CD4-positive, alpha-beta T cell treated with Interleukin-17A for 4 hours (primary cell): ENCODE results near the gene NADSYN1.
A peak's percentile ranks its signal among the peaks of the same experiment; 100 is the strongest.

ENCODE experiments used
- DNase-seq: peaks from one replicate; pipeline ENCODE4 v3.0.0-alpha.2; 2020; ENCODE audit warnings: mixed read lengths

The NADSYN1 gene

DNA sequence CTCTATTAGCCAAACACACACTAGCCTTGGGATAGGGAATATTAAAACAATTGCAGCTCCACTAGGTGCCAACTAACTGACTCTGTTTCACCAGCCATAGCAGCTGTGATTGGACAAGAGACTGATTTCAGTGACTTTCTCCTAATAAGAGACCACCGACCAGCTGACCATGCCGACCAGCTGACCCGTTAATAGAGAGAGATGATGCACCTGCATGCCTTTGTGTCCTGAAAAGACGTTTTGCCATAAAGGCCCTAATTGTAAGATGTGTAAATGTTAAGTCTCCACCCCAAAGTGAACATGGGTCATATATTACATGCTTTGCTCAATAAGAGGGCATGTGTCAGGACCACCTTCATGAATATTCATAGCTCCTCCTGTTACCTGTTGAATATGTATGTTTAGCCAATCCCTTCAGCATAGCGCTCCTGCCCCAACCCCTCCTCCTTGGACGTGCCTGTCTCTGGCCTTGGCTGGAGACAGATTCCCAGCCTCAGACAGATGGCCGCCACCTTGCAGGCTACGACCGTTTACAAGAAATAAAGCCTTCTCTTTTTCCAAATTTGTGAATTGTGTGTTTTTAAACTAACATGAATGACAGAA lies 1.3 kb upstream of the NADSYN1 start:
- no peak for DNase-seq

DNA sequence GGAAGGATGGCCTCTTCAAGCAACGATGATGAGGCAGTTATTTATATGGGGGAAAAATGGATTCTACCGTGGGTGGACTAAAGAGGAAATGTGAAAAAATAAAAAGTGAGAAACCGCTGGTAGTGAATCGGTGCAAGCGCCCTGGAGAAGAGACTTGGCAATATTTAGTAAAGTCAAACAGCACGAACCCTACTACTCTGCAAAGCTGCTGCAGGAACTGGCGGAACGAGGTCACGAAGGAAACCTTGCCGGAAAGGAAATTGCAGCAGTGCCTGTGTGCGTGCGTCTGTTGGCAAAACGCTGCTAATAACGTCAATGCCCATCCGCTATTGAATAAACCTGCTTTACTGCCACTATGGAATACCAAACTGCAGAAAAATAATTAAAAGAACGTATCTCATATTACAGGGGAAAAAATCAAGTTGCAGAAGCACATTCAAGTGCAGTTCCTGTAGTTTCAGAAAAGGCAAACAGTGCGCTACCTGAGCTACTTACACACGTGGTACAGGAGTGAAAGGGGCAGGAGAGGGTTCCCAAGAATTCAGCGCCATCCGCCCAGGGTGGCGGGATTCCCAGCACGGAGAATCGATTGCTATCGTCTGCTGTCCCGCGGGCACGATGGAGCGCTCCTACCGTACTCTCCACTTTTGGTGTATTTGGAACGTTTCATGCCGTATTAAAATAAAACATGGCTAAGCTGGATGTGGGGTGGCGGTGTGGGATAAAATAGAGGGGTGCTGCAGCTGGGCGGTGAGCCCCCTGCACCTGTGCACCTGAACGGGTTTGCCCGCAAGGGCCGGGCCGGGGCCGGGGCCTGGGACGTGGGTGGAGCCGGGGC lies 585 bp upstream of the NADSYN1 start:
- DNase-seq, result peak; percentile 74

DNA sequence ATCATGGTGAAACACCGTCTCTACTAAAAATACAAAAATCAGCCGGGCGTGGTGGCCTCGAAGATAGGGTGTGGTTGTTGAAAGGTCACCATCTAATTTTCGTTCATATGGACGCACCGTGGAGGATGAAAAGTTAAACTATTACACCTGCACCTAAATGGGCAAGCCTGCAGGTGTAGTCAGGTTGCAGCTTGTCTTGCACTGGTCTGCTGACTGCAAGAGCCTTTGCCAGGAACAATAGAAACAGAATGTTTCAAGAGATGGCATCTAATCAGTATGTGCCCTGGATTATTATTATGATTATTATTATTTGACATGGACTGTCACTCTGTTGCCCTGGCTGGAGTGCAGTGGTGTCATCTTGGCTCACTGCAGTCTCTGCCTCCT lies 908 bp downstream of the NADSYN1 start:
- no peak for DNase-seq

DNA sequence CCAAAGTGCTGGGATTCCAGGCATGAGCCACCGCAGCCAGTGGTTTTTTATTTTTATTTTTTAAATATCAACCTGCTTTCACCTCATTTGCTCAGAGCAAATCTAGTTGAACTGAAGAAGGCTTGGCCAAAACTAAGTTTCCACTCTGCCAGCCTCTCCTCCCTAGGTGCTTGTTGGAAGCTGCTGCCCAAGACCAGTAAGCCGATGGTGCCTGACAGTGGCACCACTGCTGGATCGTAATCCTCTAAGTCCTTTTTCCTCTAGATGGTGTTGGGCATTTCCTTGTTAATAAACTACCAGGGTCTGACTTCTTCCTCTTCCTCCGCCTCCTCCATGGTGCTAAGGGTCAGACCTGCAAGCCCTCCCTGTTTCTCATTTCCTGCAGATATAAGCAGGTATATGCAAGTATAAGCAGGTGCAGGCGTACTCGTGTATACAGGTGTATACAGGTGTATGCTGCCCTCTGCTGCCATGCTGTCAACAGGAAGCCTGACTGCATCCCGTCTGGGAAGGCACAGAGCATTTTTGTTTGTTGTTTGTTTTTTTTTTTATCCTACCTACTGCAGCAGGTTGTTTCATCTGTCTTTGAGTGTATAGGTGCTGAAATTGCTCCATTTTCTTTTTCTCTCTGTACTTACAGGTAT lies 1.6 kb downstream of the NADSYN1 start:
- peak; percentile 60 for DNase-seq

DNA sequence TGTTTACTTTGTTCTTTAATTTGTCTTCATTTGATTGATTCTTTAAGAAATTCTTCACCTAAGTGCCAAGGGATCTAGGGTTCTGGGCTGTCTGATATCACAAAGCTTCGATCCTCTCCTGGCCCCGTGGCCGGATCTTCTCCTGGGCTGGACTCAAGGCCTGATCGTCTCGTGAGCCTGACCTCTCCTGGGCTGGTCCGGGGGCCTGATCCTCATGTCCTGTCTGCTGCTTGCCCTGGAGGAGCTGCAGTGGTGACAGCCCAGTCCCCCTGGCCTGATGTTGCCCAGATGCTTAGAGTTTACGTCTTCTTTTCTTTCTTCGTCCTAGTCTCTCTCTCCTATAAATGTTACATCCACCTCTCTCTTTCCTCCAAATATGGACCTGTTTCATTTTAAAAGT lies 3.3 kb downstream of the NADSYN1 start:
- no peak for DNase-seq

DNA sequence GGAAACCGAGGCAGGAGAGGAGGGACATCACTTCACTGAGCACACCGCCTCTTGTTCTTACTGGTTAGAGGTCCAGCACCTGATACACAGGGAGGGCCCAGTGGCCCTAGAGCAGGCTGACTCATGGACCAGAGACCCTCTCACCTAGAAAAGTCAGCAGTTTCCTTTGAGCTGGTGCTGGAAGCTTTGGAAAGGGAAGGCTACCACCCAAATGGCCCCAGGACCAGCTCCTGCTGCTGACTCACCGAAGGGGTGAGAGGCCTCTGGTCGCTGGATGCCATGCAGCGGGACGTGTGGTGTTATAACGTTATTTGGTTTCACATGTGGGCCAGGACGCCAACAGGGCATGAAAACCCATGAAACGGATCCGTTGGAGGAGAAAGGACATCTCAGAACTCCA lies 3.8 kb downstream of the NADSYN1 start:
- no peak for DNase-seq

DNA sequence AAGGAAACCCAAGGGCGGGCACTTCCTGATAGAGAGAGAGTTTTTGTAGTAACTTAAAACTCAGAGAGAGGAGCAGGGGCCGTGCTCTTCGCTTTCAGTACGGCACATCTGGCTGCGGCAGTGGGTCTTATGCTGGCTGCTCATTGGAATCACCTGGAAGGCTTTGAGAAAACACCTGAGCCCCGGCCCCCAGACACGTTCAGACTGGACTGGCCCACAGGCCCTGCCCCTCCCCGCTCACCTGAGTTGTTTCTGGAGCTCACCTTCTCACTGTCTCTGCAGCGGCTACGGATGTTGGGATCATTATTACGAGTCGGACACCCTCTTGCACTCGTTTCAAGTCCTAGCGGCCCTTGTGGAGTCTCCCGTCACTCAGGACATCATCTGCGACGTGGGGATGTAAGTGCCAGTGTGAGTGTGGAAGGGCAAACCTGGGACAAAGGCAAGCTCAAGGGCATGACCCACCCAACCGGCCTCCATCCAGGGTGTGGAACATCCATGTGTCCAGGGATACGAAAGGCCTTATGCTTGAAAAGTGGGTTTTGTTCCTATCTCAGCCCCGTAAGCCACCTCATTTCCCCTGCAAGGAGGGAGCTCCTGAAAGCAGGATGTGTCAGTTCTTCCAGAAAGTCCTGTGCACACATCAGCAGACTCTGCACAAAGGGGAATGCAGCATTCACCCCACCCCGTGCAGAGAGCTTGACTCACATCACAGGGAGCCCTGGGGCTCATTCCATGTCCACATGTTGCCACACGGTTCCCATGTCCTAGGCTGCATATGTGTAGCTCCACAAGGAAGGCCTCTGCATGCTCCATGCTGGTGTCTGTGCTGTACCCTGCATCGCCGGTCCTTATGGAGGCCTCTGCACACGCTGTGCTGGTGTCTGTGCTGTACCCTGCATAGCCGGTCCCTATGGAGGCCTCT lies 5.4 kb downstream of the NADSYN1 start:
- DNase-seq, result no peak

DNA sequence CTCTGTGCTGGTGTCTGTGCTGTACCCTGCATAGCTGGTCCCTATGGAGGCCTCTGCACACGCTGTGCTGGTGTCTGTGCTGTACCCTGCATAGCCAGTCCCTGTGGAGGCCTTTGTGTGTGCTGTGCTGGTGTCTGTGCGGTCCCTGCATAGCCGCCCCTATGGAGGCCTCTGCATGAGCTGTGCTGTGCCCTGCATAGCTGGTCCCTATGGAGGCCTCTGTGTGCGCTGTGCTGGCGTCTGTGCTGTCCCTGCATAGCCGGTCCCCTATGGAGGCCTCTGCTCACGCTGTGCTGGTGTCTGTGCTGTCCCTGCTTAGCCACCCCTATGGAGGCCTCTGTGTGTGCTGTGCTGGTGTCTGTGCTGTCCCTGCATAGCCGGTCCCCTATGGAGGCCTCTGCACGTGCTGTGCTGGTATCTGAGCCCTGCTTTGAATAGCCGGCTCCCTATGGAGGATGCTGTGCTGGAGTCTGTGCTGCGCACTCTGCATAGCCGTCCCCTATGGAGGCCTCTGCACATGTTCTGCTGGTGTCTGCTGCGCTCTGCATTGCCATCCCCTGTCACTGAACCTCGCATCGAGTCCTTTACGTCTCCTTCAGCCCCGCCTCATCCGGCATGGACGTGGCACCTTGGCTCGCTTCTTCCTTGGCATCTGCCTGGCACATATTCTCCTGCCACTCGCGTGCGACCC lies 6.2 kb downstream of the NADSYN1 start:
- no peak for DNase-seq

DNA sequence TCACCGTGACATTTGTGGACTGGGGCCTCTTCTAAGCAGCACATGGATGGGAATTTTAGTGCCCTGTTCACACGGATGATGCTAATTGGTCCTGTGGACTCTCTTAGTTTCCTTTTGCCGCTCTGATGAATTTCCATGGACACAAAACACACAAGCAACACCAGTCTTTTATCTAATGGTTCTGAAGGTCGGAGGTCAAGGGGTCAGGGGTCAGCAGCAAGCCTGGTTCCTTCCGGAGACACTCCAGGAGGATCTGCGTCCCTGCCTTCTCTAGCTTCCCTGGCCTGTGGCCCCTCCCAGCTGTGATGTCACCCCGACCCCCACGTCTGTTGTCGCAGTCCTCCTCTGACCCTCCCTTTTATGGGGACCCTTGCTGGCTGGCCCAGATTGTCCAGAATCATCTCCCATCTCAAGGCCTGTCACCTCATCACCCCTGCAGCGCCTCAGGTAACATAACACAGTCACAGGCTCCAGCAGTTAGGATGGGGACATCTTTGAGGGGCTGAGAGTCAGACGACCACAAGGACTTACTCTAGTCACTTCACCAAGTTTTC lies 6.8 kb downstream of the NADSYN1 start:
- DNase-seq, result no peak

DNA sequence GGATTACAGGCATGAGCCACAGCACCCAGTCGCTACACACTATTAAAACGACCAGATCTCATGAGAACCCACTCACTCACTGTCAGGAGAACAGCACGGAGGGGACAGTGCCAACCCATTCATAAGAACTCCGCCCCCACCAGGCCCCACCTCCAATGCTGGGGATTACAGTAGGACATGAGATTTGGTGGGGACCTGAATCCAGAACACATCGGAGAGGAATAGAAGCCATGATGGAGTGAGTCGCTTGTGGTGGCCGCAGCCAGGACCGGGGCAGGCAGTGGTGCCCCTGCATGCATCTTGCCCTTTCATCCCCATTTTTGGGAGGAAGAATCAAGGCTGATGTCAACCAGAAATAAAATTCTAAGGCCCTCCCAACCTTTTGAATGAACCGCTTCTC lies 8.7 kb downstream of the NADSYN1 start:
- no peak for DNase-seq

DNA sequence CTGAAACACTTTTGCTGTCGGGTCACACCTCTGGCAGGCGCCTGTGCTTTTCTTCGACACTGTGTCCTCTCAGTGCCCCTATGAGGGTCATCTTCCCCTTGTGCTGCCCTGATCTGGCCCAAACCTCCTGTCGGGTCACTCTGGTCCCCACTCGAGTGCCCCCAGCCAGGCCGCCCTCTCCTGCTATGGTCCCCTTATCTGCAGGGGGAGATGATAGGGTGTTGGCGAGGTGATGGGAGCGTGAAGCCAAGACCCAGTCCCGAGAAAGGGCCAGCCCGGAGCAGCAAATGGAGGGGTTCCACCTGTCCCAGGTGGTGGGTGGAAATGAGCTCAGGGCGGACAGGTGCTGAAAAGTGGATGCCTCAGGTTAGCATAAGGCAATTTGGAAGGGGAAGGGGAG lies 9.7 kb downstream of the NADSYN1 start:
- no peak for DNase-seq

DNA sequence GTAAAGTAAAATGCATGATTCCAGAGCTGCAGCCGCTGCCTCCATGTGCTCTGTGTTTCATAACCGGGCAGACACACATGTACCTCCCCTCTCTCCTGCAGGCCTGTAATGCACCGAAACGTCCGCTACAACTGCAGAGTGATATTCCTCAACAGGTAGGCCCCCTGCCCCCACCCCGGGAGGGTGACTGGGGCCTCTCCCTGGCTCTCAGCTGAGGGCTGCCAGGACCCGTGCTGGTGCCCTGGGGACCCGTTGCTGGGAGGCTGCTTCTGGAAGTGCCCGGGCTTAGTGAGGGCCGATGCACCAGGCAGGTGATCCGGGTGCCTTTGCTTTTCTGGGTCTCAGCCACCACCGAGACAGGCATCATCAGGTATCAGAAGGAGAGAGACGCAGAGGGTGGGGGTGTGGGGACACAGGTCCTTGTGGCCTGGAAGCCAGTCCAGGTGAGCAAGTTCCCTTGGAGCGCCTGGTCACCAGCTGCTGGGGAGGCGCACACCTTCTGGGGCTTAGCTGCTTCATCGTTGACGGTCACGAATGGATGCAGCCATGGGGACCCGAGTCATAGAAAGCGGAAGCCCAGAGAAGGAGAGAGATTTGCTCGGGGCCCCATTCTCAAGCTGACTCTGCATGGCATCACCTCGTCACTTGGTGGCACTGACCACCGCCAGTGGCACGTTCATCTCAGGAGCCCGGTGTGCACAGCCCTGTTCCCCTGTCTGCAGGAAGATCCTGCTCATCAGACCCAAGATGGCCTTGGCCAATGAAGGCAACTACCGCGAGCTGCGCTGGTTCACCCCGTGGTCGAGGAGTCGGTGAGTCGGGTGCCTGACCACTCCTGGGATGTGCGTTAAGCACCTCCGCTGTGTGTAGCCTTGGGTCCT lies 10.6 kb downstream of the NADSYN1 start:
- no peak for DNase-seq

DNA sequence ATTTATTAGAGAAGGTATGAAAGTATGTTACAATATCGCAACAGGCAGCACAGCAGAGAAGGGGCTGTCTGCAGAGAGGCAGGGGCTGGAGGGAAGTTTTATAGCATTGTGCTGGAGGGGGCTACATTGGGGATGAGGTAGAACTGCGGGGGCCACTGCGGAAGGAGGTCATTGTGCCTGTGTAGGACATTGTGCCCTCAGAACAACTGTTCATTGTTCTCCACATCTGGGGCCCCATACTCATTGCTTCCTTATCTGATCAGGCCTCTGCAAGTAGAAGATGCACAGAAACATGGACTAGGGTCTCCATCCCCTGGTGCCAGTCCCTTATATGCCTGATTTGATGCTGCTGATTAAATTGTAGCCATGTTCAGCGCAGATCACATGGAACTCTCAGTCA lies 12.1 kb downstream of the NADSYN1 start:
- no peak for DNase-seq

DNA sequence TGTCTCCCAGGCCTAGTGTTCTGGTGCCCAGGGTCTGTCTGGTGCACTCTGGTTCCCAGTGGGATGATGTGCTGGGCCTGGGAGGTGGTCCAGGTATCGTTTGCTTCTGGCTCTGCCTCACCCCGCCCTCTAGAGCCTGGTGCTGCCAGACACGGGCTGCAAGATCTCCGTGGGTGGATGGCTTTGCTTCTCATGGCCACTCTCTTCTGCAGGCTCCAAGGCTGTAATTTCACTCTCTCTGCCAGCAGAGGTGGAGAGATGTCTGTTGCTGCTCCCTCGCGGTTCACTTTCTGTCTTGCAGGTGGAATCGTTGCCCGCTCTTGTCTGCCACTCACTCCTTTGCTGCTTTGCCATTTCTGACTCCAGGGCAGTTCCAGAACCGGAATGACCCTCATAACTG lies 13.4 kb downstream of the NADSYN1 start:
- DNase-seq, result no peak

DNA sequence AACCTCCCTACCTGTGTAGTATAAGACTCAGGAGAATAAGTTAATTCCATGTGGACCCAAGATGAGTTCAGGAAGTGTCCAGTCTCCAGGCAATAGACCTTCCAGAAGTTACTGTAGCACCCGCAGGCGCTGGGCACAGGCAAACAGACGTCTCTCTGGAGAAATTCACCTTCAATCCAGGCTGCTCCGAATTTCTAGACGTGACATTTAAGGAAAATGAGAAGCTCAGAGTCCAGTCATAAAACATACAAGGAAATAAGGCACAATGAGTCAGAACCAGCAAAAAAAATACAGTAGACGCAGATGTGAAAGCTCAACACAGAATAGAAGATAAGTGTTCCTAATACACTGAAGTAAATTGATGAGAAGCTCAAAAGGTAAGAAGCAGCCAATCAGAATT lies 14.2 kb downstream of the NADSYN1 start:
- no peak for DNase-seq

DNA sequence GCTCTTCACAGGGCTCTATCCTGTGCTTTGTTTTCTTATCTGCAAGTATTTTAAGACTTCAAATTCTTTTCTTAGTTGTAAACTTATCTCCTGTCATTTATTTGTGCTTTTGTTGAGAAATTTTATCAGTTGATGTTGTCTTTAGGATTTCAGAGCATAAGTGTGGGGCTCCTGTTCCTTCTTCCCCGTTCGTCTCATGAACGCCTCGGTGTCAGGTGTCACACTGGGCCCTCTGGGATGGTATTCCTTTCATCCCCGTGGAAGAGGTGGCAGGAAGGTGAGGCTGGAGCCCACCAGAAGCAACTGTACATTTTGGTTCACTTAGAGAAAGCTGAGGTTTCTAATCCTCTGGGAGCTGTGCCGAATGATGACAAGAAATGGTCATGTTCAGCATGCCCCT lies 17.9 kb downstream of the NADSYN1 start:
- DNase-seq, result no peak

DNA sequence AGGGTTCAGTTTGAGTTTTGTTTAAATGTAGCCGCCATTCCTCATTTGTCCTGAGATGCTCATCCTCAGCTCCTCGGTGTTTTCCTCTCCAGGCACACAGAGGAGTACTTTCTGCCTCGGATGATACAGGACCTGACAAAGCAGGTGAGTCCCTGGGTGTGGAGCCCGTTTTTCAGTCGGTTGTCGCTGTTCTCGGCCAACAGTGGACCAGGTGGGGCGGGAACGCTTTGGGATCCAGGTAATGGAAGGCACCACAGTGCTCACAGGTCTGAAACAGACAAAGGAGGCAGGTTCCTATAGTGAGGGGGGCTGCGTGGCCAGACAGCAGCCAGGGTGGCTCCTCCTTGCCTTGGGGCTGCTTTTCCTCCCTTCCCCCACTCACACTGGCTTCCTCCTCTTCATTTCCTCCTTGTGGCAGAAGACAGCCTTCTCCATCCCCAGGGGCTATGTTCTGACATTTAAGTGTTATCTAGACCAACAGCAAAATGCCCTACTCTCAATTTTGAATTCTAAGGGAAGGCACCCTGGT lies 19.4 kb downstream of the NADSYN1 start:
- no peak for DNase-seq

DNA sequence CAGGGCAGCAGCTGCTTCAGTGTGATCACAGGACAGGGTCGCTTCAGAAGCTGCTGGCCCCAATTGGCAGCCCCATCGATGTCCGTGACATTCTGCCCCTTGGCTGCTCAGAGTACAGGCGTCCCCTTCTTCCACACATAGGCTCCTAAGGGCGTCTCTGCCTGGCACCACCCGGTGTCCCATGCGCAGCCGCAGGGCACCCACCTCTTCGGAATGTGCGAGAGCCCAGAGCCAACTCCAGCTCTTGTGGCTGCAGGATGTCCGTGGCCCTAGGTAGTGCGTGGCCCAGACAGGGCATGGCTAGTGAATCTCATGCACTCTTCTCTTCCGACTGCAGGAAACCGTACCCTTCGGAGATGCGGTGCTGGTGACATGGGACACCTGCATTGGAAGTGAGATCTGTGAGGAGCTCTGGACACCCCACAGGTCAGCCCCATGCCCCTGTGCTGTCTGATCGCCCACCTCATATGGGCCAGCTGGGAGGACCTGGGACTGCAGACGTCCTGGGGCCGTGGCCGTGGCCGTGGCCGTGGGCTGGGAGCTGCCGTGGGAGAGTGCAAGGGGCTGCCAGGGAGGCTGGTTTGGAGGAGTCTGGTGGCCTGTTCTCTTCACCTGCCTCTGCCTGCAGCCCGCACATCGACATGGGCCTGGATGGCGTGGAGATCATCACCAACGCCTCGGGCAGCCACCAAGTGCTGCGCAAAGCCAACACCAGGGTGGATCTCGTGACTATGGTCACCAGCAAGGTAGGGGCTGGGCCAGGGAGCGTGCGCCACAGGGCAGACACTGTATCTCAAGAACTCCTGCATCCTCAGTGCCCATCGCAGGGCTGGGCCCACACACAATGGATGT lies 20.2 kb downstream of the NADSYN1 start:
- DNase-seq, result no peak

DNA sequence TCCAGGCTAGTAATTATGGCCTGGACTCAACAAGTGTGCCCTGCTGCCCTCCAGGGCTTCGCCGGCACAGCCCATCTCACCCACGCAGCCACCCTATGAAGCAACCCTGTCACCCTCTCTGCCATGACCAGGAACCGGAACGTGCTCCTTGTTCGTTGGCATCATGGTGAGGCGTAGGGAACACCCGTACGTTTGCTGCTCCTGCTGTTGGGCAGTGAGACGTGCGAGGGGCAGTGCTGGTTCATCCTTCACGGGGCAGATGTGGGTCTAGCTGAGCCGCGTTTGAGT lies 20.7 kb downstream of the NADSYN1 start:
- DNase-seq, result no peak

DNA sequence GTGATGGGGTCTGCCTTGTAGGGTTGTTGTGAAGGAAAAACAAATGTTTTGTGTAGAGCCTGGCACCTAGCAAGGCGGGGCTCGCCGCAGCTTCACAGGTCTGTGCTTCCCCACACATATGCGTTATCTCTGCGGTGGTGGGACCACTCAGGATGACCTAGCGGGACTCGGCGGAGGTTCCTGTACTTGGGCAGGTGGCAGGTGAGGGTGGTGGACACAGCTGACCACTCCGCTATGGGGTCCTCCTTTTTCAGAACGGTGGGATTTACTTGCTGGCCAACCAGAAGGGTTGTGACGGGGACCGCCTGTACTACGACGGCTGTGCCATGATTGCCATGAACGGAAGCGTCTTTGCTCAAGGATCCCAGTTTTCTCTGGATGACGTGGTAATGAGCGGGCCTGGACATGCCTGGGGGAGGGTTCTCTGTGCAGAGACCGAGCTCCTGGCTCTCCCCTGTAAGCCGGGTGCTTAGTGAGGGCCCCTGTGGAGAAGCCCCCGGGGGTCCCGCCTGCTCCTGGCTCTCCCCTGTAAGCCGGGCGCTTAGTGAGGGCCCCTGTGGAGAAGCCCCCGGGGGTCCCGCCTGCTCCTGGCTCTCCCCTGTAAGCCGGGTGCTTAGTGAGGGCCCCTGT lies 21.3 kb downstream of the NADSYN1 start:
- DNase-seq, result no peak
